Measurements from ENCODE around the gene ATP8B1. TPM values are rescaled to one million over a fixed set of nuclear protein-coding genes. Genes with fewer than 3 reads are reported as not detected.

The ATP8B1 gene
- total and polyA plus RNA-seq, 9 of the 15 experiments (the other 6 are each of a cell fraction or from before 2014, with no cell fraction given), result 0.01 to 0.22 (median 0.03) TPM; not detected in 3

GRCh38 chr18:57771193-57771592 lies 31.9 kb downstream of the ATP8B1 start:
- POLR2A ChIA-PET, result no interaction called here
- Histone ChIP-seq H3K36me3 (ENCODE audit: control insufficient read depth, insufficient read depth, low read length) (no peaks in the 10 kb centered on the region), H4K20me1 (replicated peaks; ENCODE audit: control insufficient read depth, insufficient read depth, low read length) (no peaks in the 10 kb centered on the region), H3K27ac (ENCODE audit: extremely low read depth, low read depth, low read length) (no peak overlapping the region), H3K9ac (ENCODE audit: insufficient read depth in 1 of 2, low read depth in 2 of 2, low read length in 2 of 2) (no peak overlapping the region), H3K9me1 (ENCODE audit: control insufficient read depth, insufficient read depth, low read length) (peaks cover 3% of the 10 kb centered on the region), H3K79me2 (ENCODE audit: control insufficient read depth, insufficient read depth, low read length) (no peaks in the 10 kb centered on the region), H3K27me3 (ENCODE audit: control insufficient read depth in 2 of 2, insufficient read depth in 2 of 2, low read length in 2 of 2) (no peaks in the 10 kb centered on the region; a peak in 1 of 5 replicates), H3K4me2 (ENCODE audit: insufficient read depth, low read length) (no peak overlapping the region), H3K4me1 (replicated peaks in 1 of 2; ENCODE audit: control insufficient read depth in 2 of 2, insufficient read depth in 2 of 2, low read length in 2 of 2) (peaks cover 0 to 4% of the 10 kb centered on the region in 2 experiments; a peak in 2 of 5 replicates), H3K9me3 (replicated peaks; ENCODE audit: control insufficient read depth, insufficient read depth, low read depth, low read length) (no peaks in the 10 kb centered on the region), H3K4me3 (no peak overlapping the region), H2AFZ (ENCODE audit: low read depth, low read length) (no peak overlapping the region)
- 27% methylated on average over 3 of the region's 3 CpGs for WGBS (ENCODE audit: insufficient coverage, low coverage, missing lambda C conversion rate)
- no peak for DNase-seq (ENCODE audit: extremely low read depth in 1 of 4, low spot score in 3 of 4)
- in situ Hi-C loops (cut with MboI), result no loop called here
- intact Hi-C loops (cut with micrococcal nuclease), result loop anchor here (10.0 kb wide), 1 partner anchor 84 kb away; no protein-coding TSS in a partner anchor
- no peak for FAIRE-seq
- BruUV-seq (replicated peaks), result no TSS peak
- CTCF ChIA-PET (ENCODE audit: low intra/inter-chr PET ratio), result no interaction called here
- no peak for ATAC-seq
- TF ChIP-seq BHLHE40 (IDR thresholded peaks at IDR 0.05; ENCODE audit: low read length) (no peak), CEBPG (CRISPR knock-in tag; IDR thresholded peaks at IDR 0.05) (no peak), CEBPG (tag; conservative IDR thresholded peaks at IDR 0.05 in 1 of 2, IDR thresholded peaks at IDR 0.05 in 1 of 2) (0 out of 4 replicates have a peak, but pooled peaks of 1 of the 2 experiments have one; percentile 10), OTX1 (CRISPR knock-in tag; IDR thresholded peaks at IDR 0.05) (no peak), ZNF717 (CRISPR knock-in tag; IDR thresholded peaks at IDR 0.05) (no peak), TAF15 (IDR thresholded peaks at IDR 0.05; ENCODE audit: low read depth, low read length) (no peak), NFYB (IDR thresholded peaks at IDR 0.05; ENCODE audit: extremely low read depth, insufficient read length) (no peak), MLX (CRISPR knock-in tag; conservative IDR thresholded peaks at IDR 0.05) (no peak), GABPB1 (CRISPR knock-in tag; IDR thresholded peaks at IDR 0.05) (no peak), WHSC1 (IDR thresholded peaks at IDR 0.05; ENCODE audit: low read length) (no peak), FOXM1 (IDR thresholded peaks at IDR 0.05; ENCODE audit: low read depth) (no peak), FOXM1 (CRISPR knock-in tag; IDR thresholded peaks at IDR 0.05; ENCODE audit: low read depth) (no peak), L3MBTL2 (IDR thresholded peaks at IDR 0.05) (no peak), PHF21A (IDR thresholded peaks at IDR 0.05; ENCODE audit: borderline replicate concordance, low read depth) (no peak), POLR2H (tag; IDR thresholded peaks at IDR 0.05; ENCODE audit: low read depth) (no peak), RBM25 (IDR thresholded peaks at IDR 0.05; ENCODE audit: low read depth, low read length, severe bottlenecking) (no peak), PBX2 (CRISPR knock-in tag; IDR thresholded peaks at IDR 0.05; ENCODE audit: low read depth) (no peak), PBX2 (tag; conservative IDR thresholded peaks at IDR 0.05; ENCODE audit: low read depth) (peak; percentile 57), NCOA4 (IDR thresholded peaks at IDR 0.05; ENCODE audit: partially characterized antibody) (no peak), ZNF589 (CRISPR knock-in tag; IDR thresholded peaks at IDR 0.05; ENCODE audit: low read depth) (no peak)
- TF ChIP-seq, protein P1, sequence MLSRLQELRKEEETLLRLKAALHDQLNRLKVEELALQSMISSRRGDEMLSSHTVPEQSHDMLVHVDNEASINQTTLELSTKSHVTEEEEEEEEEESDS (CRISPR knock-in tag; IDR thresholded peaks at IDR 0.05), result no peak
- TF ChIP-seq, protein P2, sequence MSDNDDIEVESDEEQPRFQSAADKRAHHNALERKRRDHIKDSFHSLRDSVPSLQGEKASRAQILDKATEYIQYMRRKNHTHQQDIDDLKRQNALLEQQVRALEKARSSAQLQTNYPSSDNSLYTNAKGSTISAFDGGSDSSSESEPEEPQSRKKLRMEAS (CRISPR knock-in tag; IDR thresholded peaks at IDR 0.05), result no peak
